ENCODE results near the gene SGF29. TPM values are rescaled to one million over a fixed set of nuclear protein-coding genes. Genes with fewer than 3 reads are reported as not detected.
"Not testable (repeated sequence)": the region's sequence is repeated elsewhere in the genome, so short reads cannot be mapped to it uniquely, and the experiment has no call there.

The SGF29 gene
- total and polyA plus RNA-seq, 8 donors = 14.2 to 46.6 (median 21.8) TPM

DNA sequence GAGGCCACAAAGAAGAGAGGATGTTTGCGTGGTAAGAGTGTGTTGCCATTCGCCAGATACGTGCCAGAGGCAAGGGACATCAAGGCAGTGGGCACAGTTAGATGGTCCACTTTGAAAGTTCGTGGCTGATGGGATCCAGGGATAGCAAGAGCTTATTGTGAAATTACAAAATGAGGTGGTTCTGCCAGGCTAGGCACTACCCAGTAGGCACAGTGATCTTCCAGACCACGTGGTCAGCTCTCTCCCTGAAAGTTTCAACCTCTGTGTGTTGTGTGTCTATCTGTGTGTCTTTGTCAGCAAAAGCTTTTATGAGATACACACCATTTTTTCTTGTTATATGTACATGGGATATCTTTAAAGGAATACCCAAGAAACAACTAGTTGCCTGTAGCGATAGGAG, 9.5 kb downstream of the SGF29 start:
- DNase-seq (no peak), FAIRE-seq (no peak), ATAC-seq (no peak)
- H3K27ac ChIP-seq = no peak overlapping the region
- H3K9me3 ChIP-seq = no peaks in the 10 kb centered on the region
- no peaks in the 10 kb centered on the region for H3K27me3 ChIP-seq
- intact Hi-C loops (cut with DNase I) = no loop called here
- TF ChIP-seq, protein P1, sequence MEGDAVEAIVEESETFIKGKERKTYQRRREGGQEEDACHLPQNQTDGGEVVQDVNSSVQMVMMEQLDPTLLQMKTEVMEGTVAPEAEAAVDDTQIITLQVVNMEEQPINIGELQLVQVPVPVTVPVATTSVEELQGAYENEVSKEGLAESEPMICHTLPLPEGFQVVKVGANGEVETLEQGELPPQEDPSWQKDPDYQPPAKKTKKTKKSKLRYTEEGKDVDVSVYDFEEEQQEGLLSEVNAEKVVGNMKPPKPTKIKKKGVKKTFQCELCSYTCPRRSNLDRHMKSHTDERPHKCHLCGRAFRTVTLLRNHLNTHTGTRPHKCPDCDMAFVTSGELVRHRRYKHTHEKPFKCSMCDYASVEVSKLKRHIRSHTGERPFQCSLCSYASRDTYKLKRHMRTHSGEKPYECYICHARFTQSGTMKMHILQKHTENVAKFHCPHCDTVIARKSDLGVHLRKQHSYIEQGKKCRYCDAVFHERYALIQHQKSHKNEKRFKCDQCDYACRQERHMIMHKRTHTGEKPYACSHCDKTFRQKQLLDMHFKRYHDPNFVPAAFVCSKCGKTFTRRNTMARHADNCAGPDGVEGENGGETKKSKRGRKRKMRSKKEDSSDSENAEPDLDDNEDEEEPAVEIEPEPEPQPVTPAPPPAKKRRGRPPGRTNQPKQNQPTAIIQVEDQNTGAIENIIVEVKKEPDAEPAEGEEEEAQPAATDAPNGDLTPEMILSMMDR (IDR thresholded peaks at IDR 0.05) = no peak
- no peaks in the 10 kb centered on the region for H3K4me1 ChIP-seq
- no peak overlapping the region for H3K4me3 ChIP-seq
- 89 to 93% methylated on average over 6 of the region's 6 CpGs for WGBS, 2 donors
- no peaks in the 10 kb centered on the region for H3K36me3 ChIP-seq

DNA sequence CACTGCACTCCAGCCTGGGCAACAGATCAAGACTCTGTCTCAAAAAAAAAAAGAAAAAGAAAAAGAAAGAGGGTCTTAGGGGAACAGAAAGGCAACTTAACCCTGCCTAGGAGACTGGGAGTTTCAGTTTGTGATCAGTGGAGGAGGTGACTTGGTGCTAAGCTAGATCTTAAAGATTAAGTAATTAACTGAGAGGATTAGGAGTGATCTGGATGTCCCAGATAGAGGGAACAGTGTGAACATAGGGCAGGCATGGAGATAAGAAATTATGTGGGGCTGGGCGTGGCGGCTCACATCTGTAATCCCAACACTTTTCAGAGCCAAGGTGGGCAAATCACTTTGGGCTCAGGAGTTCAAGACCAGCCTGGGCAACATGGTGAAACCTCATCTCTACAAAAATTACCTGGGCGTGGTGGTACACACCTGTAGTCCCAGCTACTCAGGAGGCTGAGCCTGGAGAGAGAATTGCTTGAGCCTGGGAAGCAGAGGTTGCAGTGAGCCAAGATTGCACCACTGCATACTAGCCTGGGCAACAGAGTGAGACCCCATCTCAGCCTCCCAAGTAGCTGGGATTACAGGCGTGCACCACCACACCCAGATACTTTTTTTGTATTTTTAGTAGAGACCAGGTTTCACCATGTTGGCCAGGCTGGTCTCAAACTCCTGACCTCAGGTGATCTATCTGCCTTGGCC, 12.7 kb downstream of the SGF29 start:
- 96 to 100% methylated on average over 4 of the region's 4 CpGs for WGBS, 2 donors
- H3K36me3 ChIP-seq; H3K4me1 ChIP-seq; intact Hi-C loops (cut with DNase I); FAIRE-seq; ATAC-seq; H3K27ac ChIP-seq; H3K27me3 ChIP-seq; H3K9me3 ChIP-seq; H3K4me3 ChIP-seq; DNase-seq: not testable (repeated sequence)

DNA sequence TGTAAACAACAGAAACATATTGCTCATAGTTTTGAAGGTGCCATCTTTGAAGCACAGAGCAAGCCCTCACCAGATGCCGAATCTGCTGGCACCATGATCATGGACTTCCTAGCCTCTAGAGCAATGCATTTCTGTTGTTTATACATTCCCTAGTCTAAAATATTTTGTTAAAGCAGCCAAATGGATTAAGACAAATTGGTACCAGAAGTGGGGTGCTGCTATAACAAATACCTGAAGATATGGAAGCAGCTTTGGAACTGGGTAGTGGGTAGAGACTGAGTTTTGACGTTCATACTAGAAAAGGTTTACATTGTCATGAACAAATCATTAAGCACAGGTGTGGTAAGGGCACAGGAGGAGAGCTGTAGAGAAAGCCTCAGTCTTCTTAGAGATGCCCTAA, 13.6 kb downstream of the SGF29 start:
- H3K4me3 ChIP-seq = no peak overlapping the region
- H3K4me1 ChIP-seq = no peaks in the 10 kb centered on the region
- no peaks in the 10 kb centered on the region for H3K9me3 ChIP-seq
- no peaks in the 10 kb centered on the region for H3K27me3 ChIP-seq
- ATAC-seq (no peak), FAIRE-seq (no peak), DNase-seq (no peak)
- TF ChIP-seq, protein P1 (IDR thresholded peaks at IDR 0.05) = no peak
- H3K27ac ChIP-seq = no peak overlapping the region
- intact Hi-C loops (cut with DNase I) = no loop called here
- no peaks in the 10 kb centered on the region for H3K36me3 ChIP-seq
- 93 to 97% methylated on average over 2 of the region's 2 CpGs for WGBS, 2 donors

DNA sequence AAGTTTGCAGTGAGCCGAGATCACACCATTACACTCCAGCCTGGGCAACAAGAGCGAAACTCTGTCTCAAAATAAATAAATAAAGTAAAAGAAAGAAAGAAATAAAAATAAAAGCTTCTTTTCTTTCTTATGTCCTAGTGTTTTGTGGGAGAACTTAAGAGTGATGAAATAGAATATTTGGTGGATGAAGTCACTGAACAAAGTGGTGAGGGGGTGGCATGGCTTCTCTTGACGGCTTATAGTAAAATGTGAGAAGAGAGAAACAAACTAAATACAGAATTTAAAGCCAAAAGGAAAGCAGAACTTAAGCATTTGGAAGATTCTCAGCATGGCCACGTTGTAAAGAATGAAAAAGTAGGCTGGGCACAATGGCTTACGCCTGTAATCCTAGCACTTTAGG, 15.3 kb downstream of the SGF29 start:
- H3K36me3 ChIP-seq = no peaks in the 10 kb centered on the region
- TF ChIP-seq, protein P1 (IDR thresholded peaks at IDR 0.05) = no peak
- no peak overlapping the region for H3K4me3 ChIP-seq
- H3K9me3 ChIP-seq = no peaks in the 10 kb centered on the region
- H3K27ac ChIP-seq = no peak overlapping the region
- 94 to 95% methylated on average over 5 of the region's 5 CpGs for WGBS, 2 donors
- intact Hi-C loops (cut with DNase I) = no loop called here
- ATAC-seq (no peak), FAIRE-seq (no peak), DNase-seq (no peak)
- H3K27me3 ChIP-seq = no peaks in the 10 kb centered on the region
- no peaks in the 10 kb centered on the region for H3K4me1 ChIP-seq

DNA sequence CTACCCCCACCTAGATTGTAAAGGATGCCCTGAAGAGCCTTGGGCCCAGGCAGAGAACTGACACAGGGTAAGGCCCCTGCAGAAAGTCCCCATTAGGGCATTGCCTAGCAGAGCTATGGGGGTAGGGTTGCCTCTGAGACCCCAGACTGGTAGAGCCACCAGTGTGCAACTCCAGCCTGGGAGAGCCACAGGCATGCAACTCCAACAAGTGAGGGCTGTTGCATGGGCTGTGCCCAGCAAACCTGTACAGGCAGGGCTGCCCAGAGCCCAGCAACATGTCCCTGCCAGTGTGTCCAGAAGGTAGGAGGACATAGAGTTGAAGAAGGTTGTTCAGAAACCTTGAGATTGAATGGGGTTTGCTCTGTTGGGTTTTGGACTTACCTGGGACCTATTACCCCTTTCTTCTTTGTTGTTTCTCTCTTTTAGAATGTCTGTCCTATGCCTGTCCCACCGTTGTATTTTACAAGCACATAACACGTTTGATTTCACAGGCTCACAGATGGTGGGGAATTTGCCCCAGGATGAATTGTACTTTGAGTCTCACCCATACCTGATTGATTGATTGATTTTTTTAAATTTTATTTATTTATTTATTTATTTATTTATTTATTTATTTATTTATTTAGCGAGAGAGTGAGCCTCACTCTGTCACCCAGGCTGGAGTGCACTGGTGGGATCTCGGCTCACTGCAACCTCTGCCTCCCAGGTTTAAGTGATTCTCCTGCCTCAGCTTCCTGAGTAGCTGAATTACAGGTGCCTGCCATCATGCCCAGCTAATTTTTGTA, 16.4 kb downstream of the SGF29 start:
- H3K4me3 ChIP-seq = no peak overlapping the region
- H3K36me3 ChIP-seq = no peaks in the 10 kb centered on the region
- H3K27me3 ChIP-seq = no peaks in the 10 kb centered on the region
- no peak for FAIRE-seq
- H3K9me3 ChIP-seq = no peaks in the 10 kb centered on the region
- H3K27ac ChIP-seq = no peak overlapping the region
- TF ChIP-seq, protein P1 (IDR thresholded peaks at IDR 0.05) = no peak
- ATAC-seq = no peak
- no peak for DNase-seq
- intact Hi-C loops (cut with DNase I) = no loop called here
- H3K4me1 ChIP-seq = no peaks in the 10 kb centered on the region
- WGBS, 2 donors = 94 to 100% methylated on average over 4 of the region's 4 CpGs

Data from pancreas (tissue), 10 donors.